Posterior cingulate gyrus (tissue), 11 donors: ENCODE measurements around the gene CISH.
A peak's percentile ranks its signal among the peaks of the same experiment; 100 is the strongest.

ENCODE experiments used
- DNase-seq, 10 donors: peaks; one replicate each; pipeline versions ENCODE4 v3.0.0 to v3.0.0-alpha.2; 2020 to 2021; ENCODE audit warnings: mixed read lengths in 3 of 10
- intact Hi-C: fragments of 100-400 bp; cut with DNase I; formaldehyde crosslinking; loops from one replicate; pipeline ENCODE4 v1.15.1; 2023

The CISH gene

GRCh38 chr3:50577348-50577747 lies 34.2 kb downstream of the CISH start:
- intact Hi-C loops, result no loop called here
- no peak for DNase-seq

GRCh38 chr3:50575372-50575771 lies 36.2 kb downstream of the CISH start:
- intact Hi-C loops, result no loop called here
- no peak for DNase-seq

- DNase-seq, result no peak
- intact Hi-C loops, result no loop called here
Observed at GRCh38 chr3:50574444-50574831, 37.1 kb downstream of the CISH start.

GRCh38 chr3:50573566-50574443 lies 37.8 kb downstream of the CISH start:
- intact Hi-C loops, result no loop called here
- no peak for DNase-seq

DNA sequence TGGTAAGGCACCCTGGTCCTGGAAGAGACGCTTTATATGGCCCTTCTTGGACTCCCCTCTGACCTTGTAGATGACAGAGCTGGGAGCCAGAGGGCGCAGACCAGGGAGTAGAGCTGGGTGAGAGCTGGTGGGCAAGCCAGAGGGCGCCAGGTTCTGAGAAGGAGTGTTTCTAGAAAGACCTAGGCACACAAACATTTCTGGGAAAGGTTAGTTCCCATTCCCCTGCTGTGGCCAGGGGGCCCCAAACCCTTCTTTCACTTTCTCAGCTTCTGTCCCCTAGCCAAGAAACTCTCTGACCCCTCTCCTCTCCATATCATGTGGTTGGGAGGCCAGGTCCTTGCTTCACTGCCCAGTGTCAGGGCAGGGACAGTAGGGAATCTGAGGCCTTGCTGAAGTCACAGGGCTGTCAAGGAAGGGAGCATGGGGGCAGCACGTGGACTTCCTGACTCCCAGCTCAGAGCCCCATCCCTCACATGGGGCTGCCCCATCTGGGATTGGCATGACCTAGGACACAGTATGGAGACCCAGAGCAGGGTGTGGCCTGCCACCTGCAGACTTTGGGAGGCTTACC lies 38.7 kb downstream of the CISH start:
- intact Hi-C loops, result loop anchor here (1.0 kb wide), 1 partner anchor 41 kb away; no protein-coding TSS in a partner anchor
- DNase-seq, result no peak

DNA sequence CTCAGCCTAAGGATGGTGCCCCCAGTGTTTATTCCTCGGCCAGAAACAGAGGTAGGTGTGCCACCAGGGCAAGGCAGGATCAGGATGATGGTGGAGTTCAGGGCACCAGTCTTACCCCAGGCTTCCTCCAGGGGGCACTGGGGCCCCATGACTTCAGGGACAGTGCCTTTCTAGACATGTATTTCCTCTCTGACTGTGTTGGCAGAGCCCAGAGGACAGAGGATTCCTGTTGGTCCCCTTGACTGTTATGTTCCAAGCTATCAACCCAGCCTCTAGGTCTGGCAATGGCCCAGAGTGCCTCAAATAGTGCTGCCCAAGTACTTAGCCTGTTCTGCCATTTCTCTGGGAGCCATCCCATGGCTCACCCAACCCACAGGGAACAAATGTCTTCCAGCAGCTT lies 39.4 kb downstream of the CISH start:
- peak; percentile 43 to 96 (median 70) for DNase-seq
- intact Hi-C loops, result loop anchor here (1.0 kb wide), 1 partner anchor 42 kb away; no protein-coding TSS in a partner anchor

GRCh38 chr3:50571486-50571885 lies 40.1 kb downstream of the CISH start:
- DNase-seq, result no peak
- intact Hi-C loops, result no loop called here

DNA sequence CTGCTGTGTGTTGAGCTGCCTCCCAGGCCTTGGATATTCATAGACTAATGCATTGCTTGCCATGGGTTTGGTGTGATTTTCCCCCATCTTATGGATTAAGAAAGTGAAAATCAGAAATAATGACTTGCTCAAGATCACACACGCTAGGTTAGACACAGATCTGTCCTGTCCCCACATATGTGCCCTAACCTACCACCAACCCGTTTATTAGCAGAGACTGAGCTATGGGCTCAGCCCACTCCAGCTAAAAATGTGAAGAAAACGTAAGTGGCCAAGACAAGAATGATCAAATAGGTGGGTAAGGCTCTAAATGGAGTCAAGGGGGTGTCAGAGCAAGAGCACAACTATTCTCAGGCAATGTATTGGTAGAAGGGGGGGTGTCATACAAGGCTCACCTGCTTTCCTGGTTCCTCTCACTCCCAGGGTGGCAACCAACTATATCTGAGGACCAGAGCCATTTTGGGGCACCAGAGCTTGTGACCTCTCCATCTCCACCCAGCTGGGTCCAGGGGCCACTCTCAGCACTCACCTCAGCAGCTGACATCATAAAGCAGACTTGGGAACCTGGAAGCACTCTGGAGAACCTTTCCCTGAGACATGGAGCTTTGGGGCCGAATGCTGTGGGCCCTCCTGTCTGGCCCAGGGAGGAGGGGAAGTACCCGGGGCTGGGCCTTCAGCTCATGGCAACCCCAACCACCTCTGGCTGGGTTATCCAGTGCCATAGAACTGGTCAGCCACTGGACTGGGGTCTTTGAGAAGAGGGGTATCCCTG lies 40.9 kb downstream of the CISH start:
- no peak for DNase-seq
- intact Hi-C loops, result no loop called here

GRCh38 chr3:50568947-50569749 lies 42.4 kb downstream of the CISH start, which contains the start of gene HEMK1:
HEMK1 (plus strand) TSS chr3:50569522; CDS start chr3:50571105, 1,583 bp downstream.
- DNase-seq, result peak; percentile 93 to 99 (median 95)
- intact Hi-C loops, result no loop called here

- intact Hi-C loops, result no loop called here
- peak; percentile 89 to 99 (median 92) for DNase-seq
Observed at GRCh38 chr3:50567386-50568167, 44.0 kb downstream of the CISH start, which contains the start of gene C3orf18. C3orf18 (minus strand) TSS chr3:50567747; CDS start chr3:50565699, 2,048 bp downstream.

DNA sequence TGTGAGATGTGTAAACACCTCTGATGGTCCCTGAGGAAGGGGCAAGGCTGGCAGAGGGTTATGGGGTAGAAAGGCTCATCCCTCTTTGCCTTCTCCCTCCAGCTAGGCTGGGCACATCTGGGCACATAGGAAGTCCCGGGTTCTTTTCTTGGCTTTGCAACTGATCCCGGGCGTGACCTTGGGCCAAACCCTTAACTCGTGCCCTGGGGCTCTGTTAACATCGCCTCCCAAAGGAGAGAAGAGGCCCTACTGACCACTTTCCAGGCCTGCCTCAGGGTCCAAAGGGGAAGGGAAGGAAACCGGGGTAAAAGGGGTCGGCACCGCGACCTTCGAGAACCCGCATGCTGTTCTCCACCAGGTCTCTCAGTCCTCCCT lies 44.6 kb downstream of the CISH start:
- DNase-seq, result no peak
- intact Hi-C loops, result no loop called here

DNA sequence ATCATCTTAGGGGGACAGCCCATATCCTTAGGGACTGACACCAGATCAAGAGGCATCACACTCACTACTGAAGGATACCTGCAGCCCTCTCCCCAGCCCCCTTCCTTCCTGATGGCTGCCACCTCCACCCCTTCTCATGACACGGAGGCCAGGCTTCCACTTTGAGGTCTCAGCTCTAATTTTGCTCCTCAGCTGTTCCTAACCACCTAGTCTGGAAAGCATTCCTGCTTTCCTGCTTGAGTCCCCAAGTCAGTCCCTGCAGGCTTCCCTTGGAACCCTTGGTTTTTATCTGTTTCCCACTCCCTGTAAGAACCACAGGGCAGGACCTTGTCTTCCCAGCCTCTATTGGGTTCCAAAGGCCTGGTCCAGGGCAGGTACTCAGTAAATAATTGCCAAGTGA lies 47.3 kb downstream of the CISH start:
- intact Hi-C loops, result no loop called here
- DNase-seq, result no peak

GRCh38 chr3:50563867-50564266 lies 47.7 kb downstream of the CISH start:
- intact Hi-C loops, result no loop called here
- no peak for DNase-seq

DNA sequence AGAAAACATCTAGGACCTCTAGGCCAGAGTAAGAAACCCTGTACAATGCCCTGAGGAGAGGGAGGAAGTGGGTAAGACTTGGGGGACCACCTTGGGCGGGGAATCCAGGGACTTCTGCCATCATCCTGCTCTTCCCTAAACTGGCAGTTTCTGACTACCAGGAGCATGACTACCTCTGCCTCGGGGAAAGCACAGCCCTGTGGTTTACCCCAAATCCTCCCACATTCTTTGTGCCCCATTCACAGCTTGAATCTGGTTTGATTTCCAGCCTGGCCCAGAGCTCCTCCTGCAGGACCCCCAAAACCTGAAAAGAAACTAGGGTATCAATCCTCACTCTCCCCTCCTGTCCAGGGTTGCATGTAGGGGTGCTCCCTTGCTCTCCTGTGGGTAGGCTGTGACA lies 48.7 kb downstream of the CISH start:
- DNase-seq, result no peak
- intact Hi-C loops, result no loop called here

DNA sequence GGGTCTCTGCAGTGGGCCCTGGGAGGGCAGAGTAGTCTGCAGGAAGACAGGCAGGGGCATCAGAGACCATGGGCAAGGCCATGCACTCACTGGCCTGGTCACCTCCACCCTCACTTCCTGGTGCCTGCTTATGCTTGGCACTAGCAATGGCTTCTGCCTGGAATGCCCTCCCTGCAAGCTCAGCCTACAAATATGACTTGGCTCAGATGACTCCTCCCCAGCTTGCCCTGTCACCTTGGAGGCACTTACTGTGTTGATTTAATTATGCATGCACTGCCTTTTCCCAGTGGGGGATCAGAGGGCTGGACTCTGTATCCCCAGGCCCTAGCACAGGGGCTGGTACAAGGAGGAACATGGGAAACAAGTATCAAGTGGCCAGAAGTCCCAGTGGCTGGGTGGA lies 51.9 kb downstream of the CISH start:
- no peak for DNase-seq
- intact Hi-C loops, result no loop called here

DNA sequence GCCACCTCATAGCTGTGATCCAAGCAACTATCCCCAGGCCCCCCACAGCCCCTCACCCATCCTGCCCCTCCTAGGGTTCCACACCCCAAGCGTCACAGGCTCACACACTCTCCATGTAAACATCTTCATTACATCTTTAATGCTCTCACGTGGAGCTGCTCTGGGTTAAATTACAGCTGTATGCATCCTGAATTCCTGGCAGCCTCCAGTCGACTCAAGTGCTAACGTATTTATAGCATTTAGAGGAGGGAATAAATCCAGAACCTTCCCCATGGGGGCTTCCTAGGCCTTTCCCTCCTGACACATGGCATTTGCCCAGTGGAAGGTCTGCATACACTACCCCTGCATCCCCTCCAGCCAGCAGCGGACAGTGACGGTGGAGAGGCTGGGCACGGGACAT lies 53.7 kb downstream of the CISH start:
- intact Hi-C loops, result no loop called here
- DNase-seq, result no peak

DNA sequence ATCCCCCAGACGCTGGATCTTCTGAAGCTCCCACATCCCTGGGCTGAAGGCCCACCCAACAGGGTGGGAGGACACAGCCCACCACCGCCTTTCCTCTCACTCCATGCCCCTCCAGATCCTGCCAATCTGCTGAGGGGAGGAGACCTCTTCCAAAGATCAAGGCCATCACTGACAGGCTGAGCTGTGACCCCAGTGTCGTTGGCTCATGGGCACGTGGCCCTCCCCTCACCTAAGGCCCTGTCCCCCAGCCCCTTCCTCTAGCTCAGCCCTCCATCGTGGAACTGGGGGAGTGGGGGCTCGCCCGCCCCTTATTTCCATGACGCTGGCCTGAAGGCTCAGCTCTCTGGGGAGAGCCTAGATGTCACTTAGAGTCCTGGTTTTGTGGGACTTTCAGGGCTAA lies 54.5 kb downstream of the CISH start:
- DNase-seq, result no peak
- intact Hi-C loops, result no loop called here
